ENCODE data around the gene SLC6A6. TPM values are rescaled to one million over a fixed set of nuclear protein-coding genes. Genes with fewer than 3 reads are reported as not detected.

SLC6A6 gene
- total RNA-seq, 4 donors from 2014 or later, result 15.4 to 37.6 (median 20.9) TPM

- ATAC-seq, result no peak
- 75 to 100% methylated on average over 2 of the region's 4 CpGs for WGBS, 2 donors (ENCODE audit: low coverage in 1 of 2)
- H3K27ac ChIP-seq, result no peak overlapping the region
- H3K4me3 ChIP-seq, result no peak overlapping the region
- no peaks in the 10 kb centered on the region for H3K36me3 ChIP-seq
- H3K27me3 ChIP-seq, result no peaks in the 10 kb centered on the region
- TF ChIP-seq CTCF (IDR thresholded peaks at IDR 0.05), result no peak
- no peak for TF ChIP-seq POLR2A (IDR thresholded peaks at IDR 0.05)
- TF ChIP-seq EP300 (IDR thresholded peaks at IDR 0.05), result no peak
- TF ChIP-seq POLR2AphosphoS5 (IDR thresholded peaks at IDR 0.05), result no peak
- no peaks in the 10 kb centered on the region for H3K9me3 ChIP-seq
- H3K4me1 ChIP-seq, result peaks cover 0 to 35% (median 8%) of the 10 kb centered on the region in 3 donors
These were observed 27.2 kb upstream of the SLC6A6 start for GRCh38 chr3:14375192-14375591.

GRCh38 chr3:14376348-14377043 is 25.9 kb upstream of the SLC6A6 start:
- no peak for TF ChIP-seq POLR2A (IDR thresholded peaks at IDR 0.05)
- TF ChIP-seq POLR2AphosphoS5 (IDR thresholded peaks at IDR 0.05), result no peak
- TF ChIP-seq EP300 (IDR thresholded peaks at IDR 0.05), result no peak
- no peak for TF ChIP-seq CTCF (IDR thresholded peaks at IDR 0.05)
- Histone ChIP-seq H3K36me3 (no peaks in the 10 kb centered on the region), H3K4me1 (peaks cover 0 to 31% (median 6%) of the 10 kb centered on the region in 3 donors), H3K9me3 (no peaks in the 10 kb centered on the region), H3K27ac (no peak overlapping the region), H3K4me3 (no peak overlapping the region), H3K27me3 (no peaks in the 10 kb centered on the region)
- 89% methylated on average over 4 of the region's 9 CpGs; no CpG with 5 or more reads in 1 of the 2 donors for WGBS, 2 donors (ENCODE audit: low coverage in 1 of 2)
- ATAC-seq, result no peak

- no peaks in the 10 kb centered on the region for H3K27me3 ChIP-seq
- H3K27ac ChIP-seq, result no peak overlapping the region
- no peaks in the 10 kb centered on the region for H3K36me3 ChIP-seq
- H3K9me3 ChIP-seq, result no peaks in the 10 kb centered on the region
- TF ChIP-seq EP300 (IDR thresholded peaks at IDR 0.05), result no peak
- no peak for TF ChIP-seq POLR2A (IDR thresholded peaks at IDR 0.05)
- no peak for TF ChIP-seq POLR2AphosphoS5 (IDR thresholded peaks at IDR 0.05)
- TF ChIP-seq CTCF (IDR thresholded peaks at IDR 0.05), result no peak
- H3K4me3 ChIP-seq, result no peak overlapping the region
- ATAC-seq, result no peak
- WGBS, 2 donors (ENCODE audit: low coverage in 1 of 2), result 71 to 100% methylated on average over 1 of the region's 6 CpGs
- peaks cover 0 to 23% (median 0%) of the 10 kb centered on the region in 3 donors for H3K4me1 ChIP-seq
These were observed 25.2 kb upstream of the SLC6A6 start for GRCh38 chr3:14377044-14377837.

DNA sequence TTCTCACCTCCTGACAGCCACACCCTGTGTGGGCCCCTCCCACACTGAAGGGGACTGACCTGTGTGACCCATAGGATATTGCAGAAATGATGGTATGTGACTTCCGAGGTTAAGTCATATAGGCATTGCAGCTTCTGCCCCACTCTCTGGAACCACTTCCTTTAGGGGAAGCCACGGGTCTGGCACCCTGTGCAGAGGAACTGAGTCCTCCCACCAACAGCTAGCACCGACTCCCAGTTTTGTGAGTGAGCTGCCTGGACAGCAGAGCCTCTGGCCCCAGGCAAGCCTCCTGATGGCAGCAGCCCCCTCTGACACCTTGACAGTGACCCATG is 24.6 kb upstream of the SLC6A6 start:
- Histone ChIP-seq H3K4me3 (no peak overlapping the region), H3K27me3 (no peaks in the 10 kb centered on the region), H3K36me3 (no peaks in the 10 kb centered on the region), H3K9me3 (no peaks in the 10 kb centered on the region), H3K4me1 (peaks cover 0 to 19% (median 0%) of the 10 kb centered on the region in 3 donors), H3K27ac (no peak overlapping the region)
- no CpG with 5 or more reads among the region's 3 CpGs for WGBS, 2 donors (ENCODE audit: low coverage in 1 of 2)
- TF ChIP-seq POLR2A (IDR thresholded peaks at IDR 0.05), result no peak
- no peak for TF ChIP-seq POLR2AphosphoS5 (IDR thresholded peaks at IDR 0.05)
- no peak for TF ChIP-seq EP300 (IDR thresholded peaks at IDR 0.05)
- TF ChIP-seq CTCF (IDR thresholded peaks at IDR 0.05), result no peak
- ATAC-seq, result no peak

Measured in gastroesophageal sphincter (tissue), 4 donors.